IMR-90 (cell line): ENCODE data around the gene DOCK4.

ENCODE experiments used
- CEBPB ChIP-seq: IDR thresholded peaks from 2 replicates; pipeline ENCODE4 v1.6.1; 2012; ENCODE audit warnings: low read depth, low read length, improper control_type of control experiment
- CHD1 ChIP-seq: IDR thresholded peaks from 2 replicates; pipeline ENCODE4 v1.6.1; 2012; ENCODE audit warnings: low read depth, low read length, improper control_type of control experiment
- FOS ChIP-seq: fragments of 150-350 bp; IDR thresholded peaks from 2 replicates; pipeline ENCODE4 v1.6.1; 2016; ENCODE audit warnings: low read depth, low read length
- MAFK ChIP-seq: IDR thresholded peaks from 2 replicates; pipeline ENCODE4 v1.6.1; 2012; ENCODE audit warnings: low read depth, low read length, improper control_type of control experiment
- MAZ ChIP-seq: IDR thresholded peaks from 2 replicates; pipeline ENCODE4 v1.6.1; 2012; ENCODE audit warnings: low read depth, mild to moderate bottlenecking, low read length, improper control_type of control experiment, moderate library complexity, borderline replicate concordance
- NFE2L2 ChIP-seq: fragments of 150-350 bp; IDR thresholded peaks from 2 replicates; pipeline ENCODE4 v1.6.1; 2016; ENCODE audit warnings: low read depth, mild to moderate bottlenecking, low read length
- POLR2A ChIP-seq: IDR thresholded peaks from 2 replicates; pipeline ENCODE4 v1.6.1; 2012; ENCODE audit warnings: mild to moderate bottlenecking, low read depth, low read length
- RAD21 ChIP-seq: IDR thresholded peaks from 2 replicates; pipeline ENCODE4 v1.6.1; 2012; ENCODE audit warnings: low read length, improper control_type of control experiment
- RCOR1 ChIP-seq: IDR thresholded peaks from 2 replicates; pipeline ENCODE4 v1.6.1; 2012; ENCODE audit warnings: mild to moderate bottlenecking, low read length, improper control_type of control experiment; ENCODE audit not compliant: insufficient replicate concordance
- RFX5 ChIP-seq: IDR thresholded peaks from 2 replicates; pipeline ENCODE4 v1.8.0; 2012; ENCODE audit warnings: low read depth, mild to moderate bottlenecking, low read length, moderate library complexity
- SMC3 ChIP-seq: fragments of 150-350 bp; IDR thresholded peaks from 2 replicates; pipeline ENCODE4 v1.6.1; 2016; ENCODE audit warnings: low read depth, mild to moderate bottlenecking, antibody characterized with exemption, low read length, moderate library complexity
- TF ChIP-seq, protein P1 (sequence below): conservative IDR thresholded peaks from 2 replicates; pipeline ENCODE4 v1.5.1; 2012; ENCODE audit warnings: mild to moderate bottlenecking, low read depth, low read length, improper control_type of control experiment

DNA sequence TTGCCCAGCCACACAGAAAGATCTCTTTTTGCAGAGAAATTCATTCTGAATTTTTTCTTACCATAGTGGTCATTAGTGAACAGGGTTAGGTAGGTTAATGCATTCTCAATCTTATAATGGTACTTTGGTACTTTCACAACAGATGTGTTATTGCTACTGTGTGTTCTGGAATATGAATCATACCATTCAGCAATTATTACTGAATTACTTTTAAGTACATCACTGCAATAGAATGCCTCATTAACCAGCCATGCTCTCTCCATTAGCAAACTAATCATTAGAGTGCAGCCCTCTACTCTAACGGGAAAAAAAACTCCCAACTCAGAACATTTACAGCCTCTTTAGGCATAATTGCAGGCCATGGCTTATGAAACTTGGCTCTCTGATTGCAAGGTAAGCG lies 102.1 kb downstream of the DOCK4 start:
- TF ChIP-seq RAD21 (no peak), CHD1 (no peak), POLR2A (no peak), SMC3 (no peak), MAFK (no peak), NFE2L2 (no peak), MAZ (no peak), RFX5 (no peak), CEBPB (no peak), RCOR1 (no peak), FOS (no peak)
- TF ChIP-seq, protein P1, sequence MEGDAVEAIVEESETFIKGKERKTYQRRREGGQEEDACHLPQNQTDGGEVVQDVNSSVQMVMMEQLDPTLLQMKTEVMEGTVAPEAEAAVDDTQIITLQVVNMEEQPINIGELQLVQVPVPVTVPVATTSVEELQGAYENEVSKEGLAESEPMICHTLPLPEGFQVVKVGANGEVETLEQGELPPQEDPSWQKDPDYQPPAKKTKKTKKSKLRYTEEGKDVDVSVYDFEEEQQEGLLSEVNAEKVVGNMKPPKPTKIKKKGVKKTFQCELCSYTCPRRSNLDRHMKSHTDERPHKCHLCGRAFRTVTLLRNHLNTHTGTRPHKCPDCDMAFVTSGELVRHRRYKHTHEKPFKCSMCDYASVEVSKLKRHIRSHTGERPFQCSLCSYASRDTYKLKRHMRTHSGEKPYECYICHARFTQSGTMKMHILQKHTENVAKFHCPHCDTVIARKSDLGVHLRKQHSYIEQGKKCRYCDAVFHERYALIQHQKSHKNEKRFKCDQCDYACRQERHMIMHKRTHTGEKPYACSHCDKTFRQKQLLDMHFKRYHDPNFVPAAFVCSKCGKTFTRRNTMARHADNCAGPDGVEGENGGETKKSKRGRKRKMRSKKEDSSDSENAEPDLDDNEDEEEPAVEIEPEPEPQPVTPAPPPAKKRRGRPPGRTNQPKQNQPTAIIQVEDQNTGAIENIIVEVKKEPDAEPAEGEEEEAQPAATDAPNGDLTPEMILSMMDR = no peak
